ENCODE data around the gene DEPDC5.

DNA sequence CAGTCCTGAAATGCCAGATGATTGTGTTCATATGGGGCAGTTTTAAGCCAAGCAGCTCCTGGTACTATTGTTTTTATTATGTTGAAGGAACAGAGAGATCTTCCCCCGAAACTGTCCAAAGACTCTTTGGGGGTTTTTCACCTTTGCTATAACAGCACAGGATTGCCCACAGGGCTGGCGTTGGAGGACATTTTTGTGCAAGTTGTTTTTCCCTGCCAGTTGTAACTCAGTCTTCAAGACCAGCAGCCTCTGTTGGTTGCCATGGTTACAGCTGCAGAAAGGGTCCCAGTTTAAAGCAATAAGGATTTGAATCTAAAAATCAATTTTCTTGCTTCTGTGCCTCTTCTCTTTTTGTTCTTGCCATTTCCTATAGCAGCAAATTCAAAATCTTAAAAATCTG lies 145.1 kb downstream of the DEPDC5 start:
- TF ChIP-seq, protein P1, sequence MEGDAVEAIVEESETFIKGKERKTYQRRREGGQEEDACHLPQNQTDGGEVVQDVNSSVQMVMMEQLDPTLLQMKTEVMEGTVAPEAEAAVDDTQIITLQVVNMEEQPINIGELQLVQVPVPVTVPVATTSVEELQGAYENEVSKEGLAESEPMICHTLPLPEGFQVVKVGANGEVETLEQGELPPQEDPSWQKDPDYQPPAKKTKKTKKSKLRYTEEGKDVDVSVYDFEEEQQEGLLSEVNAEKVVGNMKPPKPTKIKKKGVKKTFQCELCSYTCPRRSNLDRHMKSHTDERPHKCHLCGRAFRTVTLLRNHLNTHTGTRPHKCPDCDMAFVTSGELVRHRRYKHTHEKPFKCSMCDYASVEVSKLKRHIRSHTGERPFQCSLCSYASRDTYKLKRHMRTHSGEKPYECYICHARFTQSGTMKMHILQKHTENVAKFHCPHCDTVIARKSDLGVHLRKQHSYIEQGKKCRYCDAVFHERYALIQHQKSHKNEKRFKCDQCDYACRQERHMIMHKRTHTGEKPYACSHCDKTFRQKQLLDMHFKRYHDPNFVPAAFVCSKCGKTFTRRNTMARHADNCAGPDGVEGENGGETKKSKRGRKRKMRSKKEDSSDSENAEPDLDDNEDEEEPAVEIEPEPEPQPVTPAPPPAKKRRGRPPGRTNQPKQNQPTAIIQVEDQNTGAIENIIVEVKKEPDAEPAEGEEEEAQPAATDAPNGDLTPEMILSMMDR (IDR thresholded peaks at IDR 0.05), result no peak
- no peak for TF ChIP-seq POLR2A (IDR thresholded peaks at IDR 0.05)
